HG02970 (cell line): ENCODE results near the gene CCDC87.
"Not testable (repeated sequence)": the region's sequence is repeated elsewhere in the genome, so short reads cannot be mapped to it uniquely, and the experiment has no call there.

Source experiments
- ATAC-seq: cut with Tn5 transposase; IDR thresholded peaks from one replicate; pipeline ENCODE4 v1.9.1; 2021; ENCODE audit warnings: mild to moderate bottlenecking, moderate library complexity, moderate number of reproducible peaks; ENCODE audit not compliant: unreplicated experiment, low FRiP score

CCDC87 gene

DNA sequence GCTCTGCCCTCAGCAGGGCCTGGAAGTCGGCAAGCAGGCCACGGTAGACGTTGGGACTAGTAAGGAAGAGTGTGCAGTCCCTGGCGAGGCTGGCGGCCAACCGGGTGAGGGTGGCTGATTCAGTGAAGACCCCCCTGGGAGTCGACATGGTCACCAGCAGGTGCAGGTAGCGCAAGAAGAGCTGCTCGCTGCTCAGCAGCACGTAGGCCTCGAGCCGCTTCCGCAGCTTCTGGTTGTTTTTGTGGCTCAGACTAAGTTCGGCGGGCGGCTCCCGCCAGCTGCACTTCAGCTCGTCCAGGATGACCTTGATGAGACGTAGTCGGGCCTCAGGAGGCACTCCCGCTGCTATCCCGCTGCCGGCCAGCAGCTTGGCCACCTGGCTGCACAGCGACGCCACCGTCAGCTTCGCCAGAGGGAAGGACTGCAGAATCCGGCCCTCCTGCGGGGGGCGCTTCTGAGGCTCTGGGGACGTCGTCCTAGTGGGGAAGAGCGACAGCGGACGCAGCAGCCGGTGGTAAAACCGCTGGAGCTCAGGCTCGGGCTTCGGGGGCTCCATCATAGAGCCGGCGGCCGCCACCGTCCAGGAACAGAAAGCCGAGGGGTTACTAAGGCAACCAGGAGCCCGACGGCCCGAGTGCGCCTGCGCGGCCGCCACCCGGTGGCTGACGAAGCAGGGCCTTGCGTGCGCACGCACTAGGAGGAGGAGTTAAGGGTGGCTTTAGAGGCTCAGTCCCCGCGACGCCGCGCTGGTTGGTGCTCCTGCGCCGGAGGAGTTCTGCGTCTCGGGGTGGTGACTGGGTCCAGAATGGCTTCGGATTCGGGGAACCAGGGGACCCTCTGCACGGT, at the start of gene CCDC87, which contains the start of gene CCS:
Gene CCDC87 (minus strand): TSS at position 607 of the 846 bp plus-strand sequence. CDS start 48 bp downstream, at position 559.
Gene CCS (plus strand): TSS at position 729 of the 846 bp plus-strand sequence. CDS start 77 bp downstream, at position 806.
- ATAC-seq: peak; percentile 89

DNA sequence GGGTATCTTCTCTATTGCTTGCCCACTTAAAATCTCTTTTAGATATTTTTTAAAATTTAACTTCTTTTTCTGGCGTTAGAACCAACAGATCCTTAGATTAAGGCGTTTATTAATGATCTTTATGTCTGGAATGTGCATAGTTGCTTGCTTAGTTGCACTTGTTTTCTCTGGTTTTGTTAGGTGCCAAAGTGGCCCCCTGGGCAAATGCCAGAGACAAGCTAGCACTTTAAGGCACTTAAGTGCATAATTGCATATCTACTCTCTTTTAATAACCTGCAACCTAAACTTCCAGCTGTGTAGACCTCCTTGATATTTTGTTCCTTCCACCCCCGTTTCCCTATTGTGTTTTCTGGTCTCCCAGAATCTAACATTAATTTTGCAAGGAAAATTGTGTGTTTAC, 49.0 kb upstream of the CCDC87 start:
- ATAC-seq: no peak

DNA sequence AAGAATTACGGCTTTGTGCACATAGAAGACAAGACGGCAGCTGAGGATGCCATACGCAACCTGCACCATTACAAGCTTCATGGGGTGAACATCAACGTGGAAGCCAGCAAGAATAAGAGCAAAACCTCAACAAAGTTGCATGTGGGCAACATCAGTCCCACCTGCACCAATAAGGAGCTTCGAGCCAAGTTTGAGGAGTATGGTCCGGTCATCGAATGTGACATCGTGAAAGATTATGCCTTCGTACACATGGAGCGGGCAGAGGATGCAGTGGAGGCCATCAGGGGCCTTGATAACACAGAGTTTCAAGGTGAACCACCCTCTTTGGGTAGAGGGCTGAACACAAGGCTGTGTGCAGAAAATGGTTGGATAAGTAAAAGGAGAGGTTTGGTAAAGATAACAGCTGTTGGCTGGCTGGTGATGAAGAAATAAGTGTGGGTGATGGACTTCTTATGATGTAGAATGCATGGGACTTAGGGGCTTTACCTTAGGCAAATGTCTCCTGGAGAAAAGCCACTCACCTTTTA, 47.0 kb upstream of the CCDC87 start:
- not testable (repeated sequence) for ATAC-seq

DNA sequence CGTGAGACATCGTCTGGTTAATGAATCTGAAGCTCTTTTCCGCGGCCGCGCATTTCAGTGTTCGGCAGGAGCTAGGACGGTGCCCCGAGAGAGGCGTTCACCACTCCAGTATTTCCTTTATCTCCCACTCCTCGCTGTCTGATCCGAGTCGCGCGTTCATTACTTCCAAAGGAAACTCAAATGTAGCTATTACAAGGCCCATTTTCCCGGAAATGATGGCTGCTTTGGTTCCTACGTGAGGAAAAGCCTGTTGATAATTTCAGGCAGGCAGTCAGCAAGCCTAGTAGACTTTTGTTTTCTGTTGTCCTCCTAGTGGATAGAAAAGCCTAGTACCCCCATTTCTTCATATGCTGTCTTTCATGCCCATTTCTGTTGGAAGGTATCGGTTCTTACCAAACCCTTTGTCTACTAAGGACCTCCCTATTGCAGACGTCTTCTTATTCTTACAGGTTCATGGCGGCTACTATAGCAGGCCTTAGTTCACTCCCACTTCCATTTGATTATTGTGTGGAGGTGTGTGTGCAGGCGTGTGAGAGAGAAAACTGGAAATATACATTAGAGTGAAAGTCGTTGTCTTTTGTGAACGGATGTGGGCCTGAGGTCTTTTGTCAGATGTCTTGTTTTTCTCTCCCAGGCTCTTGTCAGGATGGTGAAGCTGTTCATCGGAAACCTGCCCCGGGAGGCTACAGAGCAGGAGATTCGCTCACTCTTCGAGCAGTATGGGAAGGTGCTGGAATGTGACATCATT, 46.4 kb upstream of the CCDC87 start:
- ATAC-seq: no peak

DNA sequence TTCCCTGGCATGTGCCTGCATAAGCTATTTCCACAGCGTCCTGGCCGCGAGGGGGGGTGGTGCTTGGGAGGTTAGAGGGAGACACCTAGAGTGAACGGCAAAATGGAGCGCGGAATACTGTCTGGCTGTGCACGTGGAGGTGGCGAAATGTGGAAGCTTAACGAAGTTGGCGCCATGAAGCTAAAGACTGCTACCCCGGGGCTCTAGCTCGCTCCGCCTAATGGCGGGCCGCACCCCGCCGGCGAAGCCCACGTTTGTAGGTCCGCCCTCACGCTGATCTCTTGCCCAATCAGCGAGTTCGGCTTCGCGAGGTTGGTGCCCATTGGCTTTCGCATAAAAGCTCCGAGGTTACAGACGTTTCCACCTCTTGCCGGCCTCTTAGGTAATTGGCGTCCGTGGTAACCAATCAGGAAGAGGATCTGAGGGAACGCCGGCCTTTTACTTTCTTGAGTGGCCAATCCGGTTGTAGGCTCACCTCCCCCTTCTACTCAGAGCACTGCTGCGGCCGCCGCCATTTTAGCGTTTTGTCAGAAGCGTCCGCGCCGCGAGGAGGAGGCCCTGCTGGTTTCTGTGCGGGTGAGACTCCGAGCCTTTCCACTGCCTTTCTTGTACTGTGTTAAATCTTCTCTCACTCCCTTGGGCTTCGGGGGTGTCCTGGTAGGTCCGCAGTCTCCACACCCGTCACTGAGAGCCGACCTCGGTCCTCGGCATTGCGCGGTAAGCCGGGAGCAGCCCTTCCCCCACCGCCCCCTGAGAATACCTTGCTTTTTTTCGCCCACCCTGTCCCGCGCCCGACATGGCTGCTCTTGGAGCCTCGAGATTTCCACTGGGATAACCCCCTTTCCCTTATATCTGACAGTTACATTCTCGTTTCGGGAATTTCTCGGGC, 45.6 kb upstream of the CCDC87 start, which contains the start of gene RBM4:
Gene RBM4 (plus strand): TSS at position 527 of the 889 bp plus-strand sequence. CDS start 1,009 bp downstream, outside the sequence.
- ATAC-seq: peak; percentile 96

GRCh38 chr11:66637557-66638176, 44.8 kb upstream of the CCDC87 start:
- ATAC-seq: no peak

DNA sequence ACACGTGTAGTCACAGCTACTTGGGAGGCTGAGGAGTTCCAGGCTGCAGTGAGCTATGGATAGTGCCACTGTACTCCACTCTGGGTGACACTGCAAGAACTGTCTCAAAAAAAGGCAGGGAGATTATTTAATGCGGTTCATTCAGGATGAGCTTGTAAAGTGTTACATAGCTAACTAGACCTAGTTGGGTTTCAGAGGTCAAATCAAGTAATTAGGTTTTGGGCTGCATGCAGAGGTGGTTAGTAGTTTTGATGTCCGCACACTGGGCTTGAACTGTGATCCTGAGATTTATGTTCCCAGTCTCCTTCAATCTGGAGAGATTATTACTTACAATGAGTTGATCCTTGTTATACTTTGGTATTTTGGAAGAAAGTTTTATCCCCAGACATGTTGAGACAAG, 43.5 kb upstream of the CCDC87 start:
- ATAC-seq: no peak

DNA sequence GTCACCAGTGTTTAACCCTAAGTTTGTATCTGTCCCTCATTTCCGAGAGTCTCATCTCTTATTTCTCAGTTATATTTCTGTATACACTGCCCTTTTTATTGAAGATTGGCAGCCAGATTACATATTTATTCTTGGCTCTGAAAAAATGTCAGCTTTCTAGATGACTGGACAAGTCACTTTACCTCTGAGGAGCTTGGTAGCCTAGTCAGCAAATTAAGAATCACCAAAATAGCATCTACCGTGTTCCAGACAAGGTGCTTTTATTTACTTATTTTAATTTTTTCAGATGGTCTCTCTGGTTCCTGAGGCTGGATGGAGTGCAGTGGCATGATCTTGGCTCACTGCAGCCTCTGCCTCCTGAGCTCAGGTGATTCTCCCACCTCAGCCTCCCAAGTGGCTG, 40.1 kb upstream of the CCDC87 start:
- ATAC-seq: no peak

DNA sequence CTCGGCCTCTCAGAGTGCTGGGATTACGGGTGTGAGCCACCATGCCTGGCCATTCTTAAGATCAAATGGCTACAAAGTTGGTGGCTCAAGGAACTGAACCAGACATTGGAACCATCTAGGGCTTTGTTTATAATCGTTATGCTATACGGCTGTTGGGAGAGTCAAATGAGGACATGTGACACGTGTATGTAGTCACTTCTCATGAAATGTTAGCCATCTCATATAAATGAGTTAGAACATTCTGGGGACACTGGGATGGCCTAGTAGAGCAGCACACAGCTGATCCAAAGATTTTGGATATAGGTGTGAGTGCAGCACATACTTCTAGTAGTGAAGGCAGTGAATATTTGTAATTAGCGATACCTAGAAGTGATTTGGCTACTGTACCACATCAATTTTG, 39.0 kb upstream of the CCDC87 start:
- no peak for ATAC-seq

DNA sequence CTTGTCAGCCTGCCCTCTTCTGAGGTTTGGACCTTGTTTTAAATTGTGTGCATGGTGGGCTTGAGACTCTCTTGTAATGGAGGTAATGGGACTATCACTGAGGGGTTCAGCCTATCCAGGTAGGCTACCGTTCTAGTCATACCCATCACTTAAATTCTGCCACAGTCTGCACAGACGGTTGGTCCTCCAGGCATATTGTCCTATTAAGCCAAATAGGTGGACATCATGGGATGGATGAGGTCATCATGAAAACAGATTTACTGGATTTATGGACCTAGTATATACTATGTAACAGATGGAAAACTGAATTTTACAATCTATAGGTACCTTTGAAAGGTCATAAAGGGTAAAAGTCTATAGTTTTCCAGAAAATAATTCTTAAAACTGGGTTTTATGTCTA, 36.5 kb upstream of the CCDC87 start:
- ATAC-seq: no peak

- ATAC-seq: no peak
Measured at GRCh38 chr11:66628061-66628603, 35.3 kb upstream of the CCDC87 start.

GRCh38 chr11:66626926-66627325, 34.1 kb upstream of the CCDC87 start:
- ATAC-seq: no peak

DNA sequence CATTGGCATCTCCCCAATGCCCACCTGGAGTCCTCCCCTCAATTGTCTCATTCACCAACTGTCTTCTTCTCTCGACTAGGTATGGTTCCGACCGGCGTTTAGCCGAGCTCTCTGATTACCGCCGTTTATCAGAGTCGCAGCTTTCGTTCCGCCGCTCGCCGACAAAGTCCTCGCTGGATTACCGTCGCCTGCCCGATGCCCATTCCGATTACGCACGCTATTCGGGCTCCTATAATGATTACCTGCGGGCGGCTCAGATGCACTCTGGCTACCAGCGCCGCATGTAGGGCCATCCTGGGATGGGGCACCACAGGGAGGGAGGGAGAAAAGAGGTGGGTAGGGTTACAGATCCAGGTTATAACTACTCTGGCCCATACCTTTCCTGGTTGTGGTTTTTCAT, 33.5 kb upstream of the CCDC87 start:
- no peak for ATAC-seq

- no peak for ATAC-seq
Measured at GRCh38 chr11:66625752-66626149, 32.9 kb upstream of the CCDC87 start.

GRCh38 chr11:66625041-66625751, 32.3 kb upstream of the CCDC87 start:
- no peak for ATAC-seq

GRCh38 chr11:66624450-66624849, 31.6 kb upstream of the CCDC87 start:
- no peak for ATAC-seq

- no peak for ATAC-seq
Measured at GRCh38 chr11:66619080-66619554, 26.3 kb upstream of the CCDC87 start.

GRCh38 chr11:66617155-66617834, 24.4 kb upstream of the CCDC87 start:
- no peak for ATAC-seq
